GM12873 (cell line): ENCODE data around the gene OLR1.
A peak's percentile ranks its signal among the peaks of the same experiment; 100 is the strongest.

Experiments
- CTCF ChIP-seq: IDR thresholded peaks from 2 replicates; pipeline ENCODE4 v1.5.1; 2012; ENCODE audit warnings: low read depth, mild to moderate bottlenecking, moderate library complexity, low read length, control low read depth; ENCODE audit not compliant: insufficient read depth; ENCODE audit errors: missing control alignments

OLR1 gene

GRCh38 chr12:10140001-10140400 lies 31.9 kb downstream of the OLR1 start:
- TF ChIP-seq CTCF, result peak; percentile 44

- TF ChIP-seq CTCF, result no peak
These were observed 35.2 kb downstream of the OLR1 start for GRCh38 chr12:10136637-10137205.

GRCh38 chr12:10135126-10135525 lies 36.8 kb downstream of the OLR1 start:
- TF ChIP-seq CTCF, result no peak

- TF ChIP-seq CTCF, result no peak
These were observed 39.0 kb downstream of the OLR1 start for GRCh38 chr12:10132850-10133370.

- TF ChIP-seq CTCF, result no peak
These were observed 40.7 kb downstream of the OLR1 start for GRCh38 chr12:10131111-10131690.

GRCh38 chr12:10130042-10130441 lies 41.9 kb downstream of the OLR1 start, which contains the start of gene CLEC7A:
TSS of gene CLEC7A (minus strand) at chr12:10130199. CDS start at chr12:10130082, 117 bp downstream.
- no peak for TF ChIP-seq CTCF

GRCh38 chr12:10128687-10129086 lies 43.2 kb downstream of the OLR1 start:
- TF ChIP-seq CTCF, result no peak
